ENCODE results near the gene PCDHGA5. TPM values are rescaled to one million over a fixed set of nuclear protein-coding genes. Genes with fewer than 3 reads are reported as not detected.
"Not testable (repeated sequence)": the region's sequence is repeated elsewhere in the genome, so short reads cannot be mapped to it uniquely, and the experiment has no call there.

PCDHGA5 gene
- total and polyA plus RNA-seq, 12 donors = 0.59 to 9.7 (median 6.9) TPM

GRCh38 chr5:141328231-141328630 is 35.7 kb upstream of the PCDHGA5 start:
- H3K9me3 ChIP-seq = peaks cover 0 to 80% (median 15%) of the 10 kb centered on the region in 11 donors
- intact Hi-C loops (cut with DNase I) = loop anchor here in 5 of 10 donors (5.0 to 10.0 kb wide), 4 partner anchors 83 to 237 kb away; partner anchors contain the start of genes PCDHB12 (in 1 of the 5) and PCDHB15 (in 1 of the 5)

GRCh38 chr5:141330299-141331080 is 33.5 kb upstream of the PCDHGA5 start, which contains the start of gene PCDHGA1:
PCDHGA1 (plus strand) TSS chr5:141330514.
- Histone ChIP-seq H3K27ac (peak within 1 kb of the TSS in 7 of 10 donors; percentile 24 to 57 (median 34)), H3K4me1 (peaks cover 0 to 14% (median 0%) of the 10 kb centered on the region in 9 donors), H3K9me3 (peaks cover 0 to 92% (median 15%) of the 10 kb centered on the region in 11 donors), H3K4me3 (peak within 1 kb of the TSS in 9 of 10 donors; percentile 10 to 43 (median 37)), H3K36me3 (peaks cover 0 to 5% (median 0%) of the 10 kb centered on the region in 9 donors), H3K27me3 (peaks cover 0 to 48% (median 0%) of the 10 kb centered on the region in 7 donors)
- ATAC-seq (peak in 7 of 8 donors; percentile 54 to 71 (median 62)), DNase-seq (no peak)
- peak in 7 of 9 donors; percentile 35 to 65 (median 54) for TF ChIP-seq CTCF (IDR thresholded peaks at IDR 0.05)
- intact Hi-C loops (cut with DNase I) = loop anchor here in 1 of 10 donors (10.0 kb wide), 1 partner anchor 234 kb away; no protein-coding TSS in a partner anchor
- WGBS, 2 donors = 21 to 30% methylated on average over 21 of the region's 21 CpGs

More at GRCh38 chr5:141328231-141328630, 35.7 kb upstream of the PCDHGA5 start:
- 78 to 79% methylated on average over 8 of the region's 8 CpGs for WGBS, 2 donors
- Histone ChIP-seq H3K4me3 (no peak overlapping the region), H3K27ac (no peak overlapping the region), H3K4me1 (peaks cover 0 to 14% (median 0%) of the 10 kb centered on the region in 9 donors), H3K27me3 (peaks cover 0 to 25% (median 0%) of the 10 kb centered on the region in 7 donors), H3K36me3 (peaks cover 0 to 5% (median 0%) of the 10 kb centered on the region in 9 donors)
- no peak for TF ChIP-seq CTCF (IDR thresholded peaks at IDR 0.05)
- DNase-seq (no peak), ATAC-seq (no peak)

DNA sequence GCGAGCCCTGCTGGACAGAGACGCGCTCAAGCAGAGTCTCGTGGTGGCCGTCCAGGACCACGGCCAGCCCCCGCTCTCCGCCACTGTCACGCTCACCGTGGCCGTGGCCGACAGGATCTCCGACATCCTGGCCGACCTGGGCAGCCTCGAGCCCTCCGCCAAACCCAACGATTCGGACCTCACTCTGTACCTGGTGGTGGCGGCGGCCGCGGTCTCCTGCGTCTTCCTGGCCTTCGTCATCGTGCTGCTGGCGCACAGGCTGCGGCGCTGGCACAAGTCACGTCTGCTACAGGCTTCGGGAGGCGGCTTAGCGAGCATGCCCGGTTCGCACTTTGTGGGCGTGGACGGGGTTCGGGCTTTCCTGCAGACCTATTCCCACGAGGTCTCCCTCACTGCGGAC is 31.4 kb upstream of the PCDHGA5 start:
- 25 to 40% methylated on average over 38 to 39 of the region's 39 CpGs for WGBS, 2 donors
- H3K9me3 ChIP-seq = peaks cover 0 to 99% (median 19%) of the 10 kb centered on the region in 11 donors
- DNase-seq, H3K36me3 ChIP-seq, ATAC-seq, H3K4me1 ChIP-seq, H3K4me3 ChIP-seq, H3K27ac ChIP-seq: not testable (repeated sequence)
- intact Hi-C loops (cut with DNase I) = loop anchor here in 1 of 10 donors (10.0 kb wide), 1 partner anchor 232 kb away; no protein-coding TSS in a partner anchor
- peaks cover 0 to 58% (median 0%) of the 10 kb centered on the region in 7 donors for H3K27me3 ChIP-seq

DNA sequence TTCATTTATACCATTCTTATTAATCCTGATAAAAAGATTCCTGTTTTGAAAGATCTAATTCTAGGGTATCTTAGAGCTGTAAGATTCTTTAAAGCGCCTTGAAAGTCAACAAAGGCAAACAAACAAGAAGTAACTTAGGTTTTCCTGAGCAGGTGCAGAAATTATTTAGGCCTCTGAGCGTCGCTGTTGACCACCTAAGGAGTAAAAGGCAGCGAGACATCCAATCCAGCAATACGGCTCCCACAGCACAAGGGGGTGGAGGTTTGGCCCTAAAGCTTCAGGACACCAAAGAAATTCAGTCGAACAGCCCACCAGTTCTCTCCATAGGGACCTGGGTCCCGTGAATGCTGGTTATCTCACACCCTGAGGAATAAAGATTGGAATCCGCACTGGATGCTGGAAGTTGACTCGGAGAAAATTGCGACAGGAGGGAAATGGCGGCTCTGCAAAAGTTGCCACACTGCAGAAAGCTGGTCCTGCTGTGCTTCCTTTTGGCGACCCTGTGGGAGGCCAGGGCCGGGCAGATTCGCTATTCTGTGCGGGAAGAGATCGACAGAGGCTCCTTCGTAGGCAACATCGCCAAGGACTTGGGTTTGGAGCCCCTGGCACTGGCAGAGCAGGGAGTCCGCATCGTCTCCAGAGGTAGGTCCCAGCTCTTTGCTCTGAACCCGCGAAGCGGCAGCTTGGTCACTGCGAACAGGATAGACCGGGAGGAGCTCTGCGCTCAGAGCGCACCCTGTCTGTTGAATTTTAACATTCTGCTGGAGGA is 25.2 kb upstream of the PCDHGA5 start, which contains the start of gene PCDHGA2:
TSS of gene PCDHGA2 (plus strand) at position 223 of the 769 bp plus-strand sequence.
- ATAC-seq = peak; percentile 47 to 81 (median 71)
- peak; percentile 42 to 70 (median 57) for TF ChIP-seq CTCF (IDR thresholded peaks at IDR 0.05)
- Histone ChIP-seq H3K9me3 (peaks cover 0 to 99% (median 24%) of the 10 kb centered on the region in 11 donors), H3K27ac (peak within 1 kb of the TSS in 9 of 10 donors; percentile 16 to 82 (median 67)), H3K27me3 (peaks cover 0 to 61% (median 0%) of the 10 kb centered on the region in 7 donors), H3K4me1 (peaks cover 0 to 4% (median 0%) of the 10 kb centered on the region in 9 donors), H3K4me3 (peak within 1 kb of the TSS; percentile 5 to 60 (median 46)), H3K36me3 (no peaks in the 10 kb centered on the region)
- intact Hi-C loops (cut with DNase I) = loop anchor here in 3 of 10 donors (5.0 to 10.0 kb wide), 2 partner anchors 224 to 226 kb away; no protein-coding TSS in a partner anchor
- WGBS, 2 donors = 7 to 8% methylated on average over 27 of the region's 27 CpGs
- peak in 1 of 2 donors; percentile 36 for DNase-seq

- Histone ChIP-seq H3K4me3 (peak overlapping the region in 9 of 10 donors; percentile 12 to 54 (median 32)), H3K9me3 (peaks cover 0 to 99% (median 35%) of the 10 kb centered on the region in 11 donors), H3K27me3 (peaks cover 0 to 54% (median 0%) of the 10 kb centered on the region in 7 donors), H3K27ac (peak overlapping the region in 2 of 10 donors; percentile 77 to 83)
- H3K4me1 ChIP-seq, DNase-seq, H3K36me3 ChIP-seq: not testable (repeated sequence)
- intact Hi-C loops (cut with DNase I) = loop anchor here in 4 of 10 donors (5.0 to 10.0 kb wide), 3 partner anchors 81 to 224 kb away; partner anchors contain the start of gene PCDHGA11 (in 1 of the 4)
- ATAC-seq = peak in 2 of 8 donors; percentile 29 to 39
- WGBS, 2 donors = 49 to 55% methylated on average over 36 to 44 of the region's 45 CpGs
Observed at GRCh38 chr5:141340781-141341354, 23.1 kb upstream of the PCDHGA5 start.
